HCT116 (cell line): ENCODE measurements around the gene ARL15. TPM values are rescaled to one million over a fixed set of nuclear protein-coding genes. Genes with fewer than 3 reads are reported as not detected.

Source experiments
- ATAC-seq: fragments of 200-7000 bp; cut with Tn5 transposase; 2 replicates; pipeline ENCODE4 v1.9.1; 2020; ENCODE audit warnings: mild to moderate bottlenecking, moderate library complexity
- BruUV-seq: library from RNA; stranded (reverse); fragments of 400-500 nt; replicated peaks from 2 replicates; lab custom pipeline; 2021; lab: Mats Ljungman, UMichigan
- CTCF ChIA-PET: fragments of 300-600 bp; sonication (Branson Sonifier 250); formaldehyde crosslinking; loops from one replicate; lab custom pipeline; 2021; ENCODE audit warnings: antibody characterized with exemption; lab: Charles Lee
- POLR2A ChIA-PET: fragments of 300-600, 350-600 bp; sonication (Branson Sonifier 250); formaldehyde crosslinking; loops from one replicate; lab custom pipeline; 2021; ENCODE audit warnings: antibody characterized with exemption; lab: Charles Lee
- RAD21 ChIA-PET, 2 experiments: fragments of 300-600 bp; sonication (Branson Sonifier 250); formaldehyde crosslinking; loops; one replicate each; lab custom pipeline; 2023; ENCODE audit warnings: low total read pairs in 2 of 2; ENCODE audit not compliant: uncharacterized antibody in 2 of 2, unreplicated experiment in 2 of 2, low non-redundant PET in 1 of 2; lab: Charles Lee
- DNase-seq: peaks from one replicate; pipeline ENCODE4 v3.0.0-alpha.2; 2010; ENCODE audit warnings: low read depth, low spot score
- H2AFZ ChIP-seq: fragments of 200-600 bp; shearing (Covaris generic), sonication (generic); 2 replicates; pipeline ENCODE4 v1.6.1; 2017; ENCODE audit warnings: low read depth, mixed run types, mixed read lengths, antibody characterized with exemption, low read length; ENCODE audit not compliant: poor library complexity, severe bottlenecking
- H3K27ac ChIP-seq: 2 replicates; pipeline ENCODE4 v1.5.1; 2012; ENCODE audit warnings: low read depth, low read length
- H3K27me3 ChIP-seq: fragments of 200-600 bp; sonication (generic); 2 replicates; pipeline ENCODE4 v1.6.1; 2016; ENCODE audit warnings: mixed run types, low read length, mixed read lengths; ENCODE audit not compliant: insufficient read depth
- H3K36me3 ChIP-seq, 2 experiments: fragments of 200-500 bp in 1 of 2; fragments of 200-600 bp in 1 of 2; sonication (Bioruptor generic) in 1 of 2; sonication (generic) in 1 of 2; 2 replicates each; pipeline versions ENCODE4 v1.5.1 to v1.6.1; 2014 to 2016; ENCODE audit warnings: low read length in 2 of 2, inconsistent platforms in 1 of 2, mixed read lengths in 1 of 2, mixed run types in 1 of 2; ENCODE audit not compliant: insufficient read depth in 2 of 2, control insufficient read depth in 1 of 2
- H3K4me1 ChIP-seq, 2 experiments: fragments of 200-600 bp in 1 of 2; sonication (generic) in 1 of 2; 2 replicates each; pipeline versions ENCODE4 v1.5.1 to v1.6.1; 2012 to 2017; ENCODE audit warnings: low read length in 2 of 2, inconsistent platforms in 1 of 2, mild to moderate bottlenecking in 1 of 2, mixed read lengths in 1 of 2, mixed run types in 1 of 2, moderate library complexity in 1 of 2; ENCODE audit not compliant: insufficient read depth in 2 of 2, control insufficient read depth in 1 of 2
- H3K4me2 ChIP-seq: fragments of 200-600 bp; sonication (generic); 2 replicates; pipeline ENCODE4 v1.6.1; 2017; ENCODE audit warnings: mixed run types, low read length, mixed read lengths
- H3K4me3 ChIP-seq, 2 experiments: fragments of 200-600 bp in 1 of 2; sonication (generic) in 1 of 2; replicated peaks in 1 of 2; 2 replicates each; pipeline ENCODE4 v1.5.1; 2011 to 2016; ENCODE audit warnings: low read length in 2 of 2, control low read depth in 1 of 2, low read depth in 1 of 2, mild to moderate bottlenecking in 1 of 2, mixed read lengths in 1 of 2, mixed run types in 1 of 2
- H3K79me2 ChIP-seq: fragments of 200-600 bp; sonication (generic); 2 replicates; pipeline ENCODE4 v1.6.1; 2017; ENCODE audit warnings: mild to moderate bottlenecking, mixed run types, low read length, moderate library complexity, mixed read lengths; ENCODE audit not compliant: insufficient read depth
- H3K9ac ChIP-seq: fragments of 200-600 bp; sonication (generic); 2 replicates; pipeline ENCODE4 v1.6.1; 2016; ENCODE audit warnings: low read length, mixed read lengths
- H3K9me2 ChIP-seq: fragments of 200-600 bp; sonication (generic), shearing (Covaris generic); 2 replicates; pipeline ENCODE4 v1.6.1; 2017; ENCODE audit warnings: mixed run types, mild to moderate bottlenecking, moderate library complexity; ENCODE audit not compliant: insufficient read depth
- H3K9me3 ChIP-seq, 2 experiments: fragments of 200-500 bp in 1 of 2; fragments of 200-600 bp in 1 of 2; sonication (Bioruptor generic) in 1 of 2; sonication (generic) in 1 of 2; 2 replicates each; pipeline ENCODE4 v1.6.1; 2014 to 2017; ENCODE audit warnings: low read length in 2 of 2, mixed read lengths in 2 of 2, inconsistent platforms in 1 of 2, low read depth in 1 of 2, mild to moderate bottlenecking in 1 of 2, mixed run types in 1 of 2, moderate library complexity in 1 of 2; ENCODE audit not compliant: control insufficient read depth in 1 of 2, insufficient read depth in 1 of 2
- H4K20me1 ChIP-seq: fragments of 200-600 bp; sonication (generic), shearing (Covaris generic); 2 replicates; pipeline ENCODE4 v1.6.1; 2017; ENCODE audit warnings: mixed run types, mild to moderate bottlenecking, moderate library complexity; ENCODE audit not compliant: insufficient read depth
- CEBPB ChIP-seq: IDR thresholded peaks from 2 replicates; pipeline ENCODE4 v1.6.1; 2012; ENCODE audit warnings: low read depth
- CTCF ChIP-seq, 3 experiments: fragments of 200-600 bp in 1 of 3; sonication (generic) in 1 of 3; IDR thresholded peaks in 2 of 3; conservative IDR thresholded peaks in 1 of 3; 2 replicates each; pipeline ENCODE4 v1.5.1; 2012 to 2017; ENCODE audit warnings: low read depth in 2 of 3, low read length in 2 of 3, antibody characterized with exemption in 1 of 3, borderline replicate concordance in 1 of 3, control low read depth in 1 of 3, mild to moderate bottlenecking in 1 of 3, mixed read lengths in 1 of 3, mixed run types in 1 of 3, moderate library complexity in 1 of 3; ENCODE audit not compliant: insufficient read depth in 1 of 3
- EGR1 ChIP-seq: IDR thresholded peaks from 2 replicates; pipeline ENCODE4 v1.6.1; 2012; ENCODE audit warnings: low read depth
- ELF1 ChIP-seq: IDR thresholded peaks from 2 replicates; pipeline ENCODE4 v1.6.1; 2012; ENCODE audit warnings: low read depth, borderline replicate concordance
- EZH2 ChIP-seq: fragments of 200-600 bp; sonication (generic); IDR thresholded peaks from 2 replicates; pipeline ENCODE4 v1.6.1; 2017; ENCODE audit warnings: antibody characterized with exemption, mixed run types
- EZH2phosphoT487 ChIP-seq: fragments of 200-600 bp; IDR thresholded peaks from 2 replicates; pipeline ENCODE4 v1.6.1; 2018; ENCODE audit warnings: antibody characterized with exemption, borderline replicate concordance
- FOSL1 ChIP-seq: IDR thresholded peaks from 2 replicates; pipeline ENCODE4 v1.6.1; 2012; ENCODE audit warnings: low read depth
- JUND ChIP-seq: IDR thresholded peaks from 2 replicates; pipeline ENCODE4 v1.6.1; 2012
- POLR2A ChIP-seq: IDR thresholded peaks from 2 replicates; pipeline ENCODE4 v1.7.0; 2011; ENCODE audit warnings: borderline replicate concordance; ENCODE audit not compliant: insufficient read depth, insufficient read length; ENCODE audit errors: extremely low read depth
- RAD21 ChIP-seq: IDR thresholded peaks from 2 replicates; pipeline ENCODE4 v1.6.1; 2012; ENCODE audit warnings: low read depth, mild to moderate bottlenecking
- SIN3A ChIP-seq: IDR thresholded peaks from 2 replicates; pipeline ENCODE4 v1.6.1; 2012; ENCODE audit warnings: low read depth
- SP1 ChIP-seq: IDR thresholded peaks from 2 replicates; pipeline ENCODE4 v1.6.1; 2012; ENCODE audit warnings: low read depth
- SRF ChIP-seq: IDR thresholded peaks from 2 replicates; pipeline ENCODE4 v1.6.1; 2012; ENCODE audit warnings: low read depth
- TCF7L2 ChIP-seq: IDR thresholded peaks from 2 replicates; pipeline ENCODE4 v1.7.0; 2011; ENCODE audit warnings: borderline replicate concordance, inconsistent platforms; ENCODE audit not compliant: insufficient read depth, insufficient read length; ENCODE audit errors: extremely low read depth
- YY1 ChIP-seq: IDR thresholded peaks from 2 replicates; pipeline ENCODE4 v1.6.1; 2011; ENCODE audit warnings: low read length, low read depth, moderate library complexity, mild to moderate bottlenecking; ENCODE audit not compliant: insufficient replicate concordance; ENCODE audit errors: extremely low read depth
- ZFX ChIP-seq: fragments of 450-650 bp; IDR thresholded peaks from 2 replicates; pipeline ENCODE4 v1.6.1; 2017
- intact Hi-C: fragments of 100-400 bp; cut with micrococcal nuclease; formaldehyde crosslinking; loops from 2 replicates; pipeline ENCODE4 v1.10.0; 2022
- total RNA-seq: library from RNA; stranded (reverse); gene quantifications from one replicate; pipeline ENCODE4 v1.2.1, GENCODE V29; 2021; ENCODE audit not compliant: unreplicated experiment
- TF ChIP-seq, protein P1 (sequence below): IDR thresholded peaks from 2 replicates; pipeline ENCODE4 v1.6.1; 2012
- TF ChIP-seq, protein P2 (sequence below): IDR thresholded peaks from 2 replicates; pipeline ENCODE4 v1.6.1; 2012

Gene ARL15
- total RNA-seq, 1 experiment from 2014 or later: 15.0 TPM

DNA sequence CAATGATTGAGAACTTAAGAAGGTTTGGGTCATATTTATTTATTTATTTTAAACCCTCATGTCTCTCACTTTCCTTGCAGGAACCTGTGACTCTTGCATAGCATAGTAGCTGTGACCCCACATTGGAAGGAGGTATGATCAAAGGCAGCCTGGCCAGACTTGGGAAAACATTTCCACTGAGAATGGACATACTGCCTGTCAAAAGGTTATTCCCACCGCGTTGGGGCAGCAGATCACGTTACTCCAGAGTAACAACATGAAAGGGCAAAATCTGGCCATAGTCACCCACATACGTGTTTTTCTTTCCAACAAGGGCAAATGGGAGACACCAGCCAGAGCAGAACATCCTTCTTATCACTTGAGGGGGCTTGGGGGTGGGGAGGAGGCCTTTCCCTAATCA, 95.7 kb downstream of the ARL15 start:
- no peak overlapping the region for H2AFZ ChIP-seq
- no peaks in the 10 kb centered on the region for H3K9me2 ChIP-seq
- no peaks in the 10 kb centered on the region for H3K4me1 ChIP-seq
- H3K9me3 ChIP-seq: no peaks in the 10 kb centered on the region
- TF ChIP-seq EGR1 (no peak), POLR2A (no peak), SIN3A (no peak), FOSL1 (no peak), YY1 (no peak), RAD21 (no peak), ELF1 (no peak), CTCF (IDR thresholded peaks at IDR 0.05 in 2 of 3, conservative IDR thresholded peaks at IDR 0.05 in 1 of 3; ENCODE audit: borderline replicate concordance in 1 of 3, insufficient read depth in 1 of 3, low read depth in 2 of 3, low read length in 2 of 3) (no peak), EZH2phosphoT487 (no peak), CEBPB (no peak), TCF7L2 (no peak), EZH2 (no peak), SRF (no peak), SP1 (no peak), ZFX (no peak), JUND (no peak)
- TF ChIP-seq, protein P1, sequence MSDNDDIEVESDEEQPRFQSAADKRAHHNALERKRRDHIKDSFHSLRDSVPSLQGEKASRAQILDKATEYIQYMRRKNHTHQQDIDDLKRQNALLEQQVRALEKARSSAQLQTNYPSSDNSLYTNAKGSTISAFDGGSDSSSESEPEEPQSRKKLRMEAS: no peak
- TF ChIP-seq, protein P2, sequence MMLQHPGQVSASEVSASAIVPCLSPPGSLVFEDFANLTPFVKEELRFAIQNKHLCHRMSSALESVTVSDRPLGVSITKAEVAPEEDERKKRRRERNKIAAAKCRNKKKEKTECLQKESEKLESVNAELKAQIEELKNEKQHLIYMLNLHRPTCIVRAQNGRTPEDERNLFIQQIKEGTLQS: no peak
- H3K27ac ChIP-seq: no peak overlapping the region
- ChIA-PET CTCF (no interaction called here), POLR2A (no interaction called here), RAD21 (no interaction called here)
- DNase-seq (no peak), ATAC-seq (no peak)
- H3K9ac ChIP-seq: no peak overlapping the region
- intact Hi-C loops: loop anchor here (5.0 kb wide), 3 partner anchors 342 to 1267 kb away; no protein-coding TSS in a partner anchor
- no peaks in the 10 kb centered on the region for H3K79me2 ChIP-seq
- no peaks in the 10 kb centered on the region for H3K36me3 ChIP-seq
- no peak overlapping the region for H3K4me2 ChIP-seq
- H4K20me1 ChIP-seq: no peaks in the 10 kb centered on the region
- BruUV-seq: no TSS peak
- H3K27me3 ChIP-seq: no peaks in the 10 kb centered on the region
- no peak overlapping the region for H3K4me3 ChIP-seq
